Measurements from ENCODE around the gene RBM4B. TPM values are rescaled to one million over a fixed set of nuclear protein-coding genes. Genes with fewer than 3 reads are reported as not detected.

RBM4B gene
- total RNA-seq, 4 donors from 2014 or later = 4.5 to 11.7 (median 6.5) TPM

DNA sequence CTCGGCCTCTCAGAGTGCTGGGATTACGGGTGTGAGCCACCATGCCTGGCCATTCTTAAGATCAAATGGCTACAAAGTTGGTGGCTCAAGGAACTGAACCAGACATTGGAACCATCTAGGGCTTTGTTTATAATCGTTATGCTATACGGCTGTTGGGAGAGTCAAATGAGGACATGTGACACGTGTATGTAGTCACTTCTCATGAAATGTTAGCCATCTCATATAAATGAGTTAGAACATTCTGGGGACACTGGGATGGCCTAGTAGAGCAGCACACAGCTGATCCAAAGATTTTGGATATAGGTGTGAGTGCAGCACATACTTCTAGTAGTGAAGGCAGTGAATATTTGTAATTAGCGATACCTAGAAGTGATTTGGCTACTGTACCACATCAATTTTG, 45.8 kb downstream of the RBM4B start:
- in situ Hi-C loops (cut with MboI; ENCODE audit: low sequenced_read_pairs in 4 of 4) = no loop called here
- ATAC-seq (peak in 1 of 2 donors; percentile 51), DNase-seq (no peak)
- Histone ChIP-seq H3K9me3 (no peaks in the 10 kb centered on the region), H3K27me3 (no peaks in the 10 kb centered on the region), H3K4me3 (no peak overlapping the region), H3K36me3 (peaks cover 0 to 19% of the 10 kb centered on the region in 2 donors), H3K4me1 (peaks cover 4 to 9% of the 10 kb centered on the region in 2 donors), H3K27ac (peak overlapping the region in 3 of 4 donors; percentile 1 to 13 (median 8))
- no peak for TF ChIP-seq POLR2A (IDR thresholded peaks at IDR 0.05)
- TF ChIP-seq, protein P1, sequence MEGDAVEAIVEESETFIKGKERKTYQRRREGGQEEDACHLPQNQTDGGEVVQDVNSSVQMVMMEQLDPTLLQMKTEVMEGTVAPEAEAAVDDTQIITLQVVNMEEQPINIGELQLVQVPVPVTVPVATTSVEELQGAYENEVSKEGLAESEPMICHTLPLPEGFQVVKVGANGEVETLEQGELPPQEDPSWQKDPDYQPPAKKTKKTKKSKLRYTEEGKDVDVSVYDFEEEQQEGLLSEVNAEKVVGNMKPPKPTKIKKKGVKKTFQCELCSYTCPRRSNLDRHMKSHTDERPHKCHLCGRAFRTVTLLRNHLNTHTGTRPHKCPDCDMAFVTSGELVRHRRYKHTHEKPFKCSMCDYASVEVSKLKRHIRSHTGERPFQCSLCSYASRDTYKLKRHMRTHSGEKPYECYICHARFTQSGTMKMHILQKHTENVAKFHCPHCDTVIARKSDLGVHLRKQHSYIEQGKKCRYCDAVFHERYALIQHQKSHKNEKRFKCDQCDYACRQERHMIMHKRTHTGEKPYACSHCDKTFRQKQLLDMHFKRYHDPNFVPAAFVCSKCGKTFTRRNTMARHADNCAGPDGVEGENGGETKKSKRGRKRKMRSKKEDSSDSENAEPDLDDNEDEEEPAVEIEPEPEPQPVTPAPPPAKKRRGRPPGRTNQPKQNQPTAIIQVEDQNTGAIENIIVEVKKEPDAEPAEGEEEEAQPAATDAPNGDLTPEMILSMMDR (IDR thresholded peaks at IDR 0.05 in 4 of 5, conservative IDR thresholded peaks at IDR 0.05 in 1 of 5) = no peak
- intact Hi-C loops (cut with DNase I; ENCODE audit: low total_unique reads) = no loop called here

DNA sequence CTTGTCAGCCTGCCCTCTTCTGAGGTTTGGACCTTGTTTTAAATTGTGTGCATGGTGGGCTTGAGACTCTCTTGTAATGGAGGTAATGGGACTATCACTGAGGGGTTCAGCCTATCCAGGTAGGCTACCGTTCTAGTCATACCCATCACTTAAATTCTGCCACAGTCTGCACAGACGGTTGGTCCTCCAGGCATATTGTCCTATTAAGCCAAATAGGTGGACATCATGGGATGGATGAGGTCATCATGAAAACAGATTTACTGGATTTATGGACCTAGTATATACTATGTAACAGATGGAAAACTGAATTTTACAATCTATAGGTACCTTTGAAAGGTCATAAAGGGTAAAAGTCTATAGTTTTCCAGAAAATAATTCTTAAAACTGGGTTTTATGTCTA, 48.3 kb downstream of the RBM4B start:
- no peaks in the 10 kb centered on the region for H3K27me3 ChIP-seq
- intact Hi-C loops (cut with DNase I; ENCODE audit: low total_unique reads) = no loop called here
- peaks cover 4 to 8% of the 10 kb centered on the region in 2 donors for H3K4me1 ChIP-seq
- H3K4me3 ChIP-seq = no peak overlapping the region
- no peaks in the 10 kb centered on the region for H3K9me3 ChIP-seq
- no peak overlapping the region for H3K27ac ChIP-seq
- TF ChIP-seq, protein P1 (IDR thresholded peaks at IDR 0.05 in 4 of 5, conservative IDR thresholded peaks at IDR 0.05 in 1 of 5) = no peak
- no peak for DNase-seq
- no peak for ATAC-seq
- in situ Hi-C loops (cut with MboI; ENCODE audit: low sequenced_read_pairs in 4 of 4) = no loop called here
- H3K36me3 ChIP-seq = peaks cover 0 to 44% of the 10 kb centered on the region in 2 donors

DNA sequence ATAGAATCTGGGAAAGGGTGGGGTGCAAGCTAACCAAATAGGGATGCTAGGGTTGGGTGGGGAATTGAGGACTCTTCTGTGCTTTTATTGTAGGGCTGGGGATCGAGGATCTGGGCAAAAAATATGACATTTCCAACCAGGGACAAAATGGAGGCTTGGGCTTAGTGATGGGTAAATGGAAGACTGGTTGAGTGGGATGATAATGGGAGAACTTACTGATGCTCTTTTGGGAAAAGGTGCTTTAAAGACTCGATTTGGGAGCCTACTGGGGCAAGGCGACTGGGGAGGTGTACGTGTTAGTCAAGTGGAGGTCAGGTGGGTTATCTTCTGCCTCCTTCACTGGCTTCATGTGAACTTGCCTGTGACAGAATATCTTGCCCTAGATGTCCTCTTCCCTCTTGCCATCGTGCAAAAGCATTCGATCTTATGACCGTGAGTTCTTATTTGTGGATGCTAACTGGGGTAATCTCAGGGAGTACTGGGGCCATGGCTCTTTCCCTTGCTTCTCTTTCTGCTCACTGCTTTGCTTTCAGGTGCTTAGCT, 49.6 kb downstream of the RBM4B start:
- Histone ChIP-seq H3K36me3 (peaks cover 0 to 49% of the 10 kb centered on the region in 2 donors), H3K4me3 (no peak overlapping the region), H3K9me3 (no peaks in the 10 kb centered on the region), H3K27me3 (no peaks in the 10 kb centered on the region), H3K4me1 (peaks cover 7 to 21% of the 10 kb centered on the region in 2 donors), H3K27ac (no peak overlapping the region)
- intact Hi-C loops (cut with DNase I; ENCODE audit: low total_unique reads) (no loop called here), in situ Hi-C loops (cut with MboI; ENCODE audit: low sequenced_read_pairs in 4 of 4) (no loop called here)
- ATAC-seq (no peak), DNase-seq (no peak)
- no peak for TF ChIP-seq POLR2A (IDR thresholded peaks at IDR 0.05)
- TF ChIP-seq, protein P1 (IDR thresholded peaks at IDR 0.05 in 4 of 5, conservative IDR thresholded peaks at IDR 0.05 in 1 of 5) = no peak

DNA sequence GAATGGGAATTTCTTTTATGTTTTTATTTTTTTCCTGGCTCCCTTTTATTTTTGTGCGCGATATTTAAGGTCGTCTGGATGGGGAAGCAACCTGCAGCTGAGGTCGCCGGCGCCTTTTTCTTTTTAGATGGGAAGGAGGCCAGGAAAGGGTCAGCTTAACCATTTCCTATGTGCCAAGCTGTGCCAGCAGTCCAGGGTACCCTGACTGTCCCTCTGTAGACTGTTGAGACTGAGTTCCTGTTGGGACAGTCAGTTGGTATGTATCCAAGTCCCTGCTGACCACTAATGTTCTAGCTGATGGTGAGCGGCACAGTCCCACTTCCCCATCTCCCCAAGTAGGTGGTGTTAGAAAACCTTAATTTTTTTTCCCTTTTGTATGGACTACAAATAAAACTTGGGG, 50.8 kb downstream of the RBM4B start:
- no peak for DNase-seq
- Histone ChIP-seq H3K36me3 (peaks cover 0 to 49% of the 10 kb centered on the region in 2 donors), H3K4me3 (no peak overlapping the region), H3K9me3 (no peaks in the 10 kb centered on the region), H3K27ac (no peak overlapping the region), H3K4me1 (peaks cover 19 to 33% of the 10 kb centered on the region in 2 donors), H3K27me3 (no peaks in the 10 kb centered on the region)
- TF ChIP-seq, protein P1 (IDR thresholded peaks at IDR 0.05 in 4 of 5, conservative IDR thresholded peaks at IDR 0.05 in 1 of 5) = no peak
- TF ChIP-seq POLR2A (IDR thresholded peaks at IDR 0.05) = no peak
- intact Hi-C loops (cut with DNase I; ENCODE audit: low total_unique reads) (no loop called here), in situ Hi-C loops (cut with MboI; ENCODE audit: low sequenced_read_pairs in 4 of 4) (no loop called here)
- no peak for ATAC-seq

DNA sequence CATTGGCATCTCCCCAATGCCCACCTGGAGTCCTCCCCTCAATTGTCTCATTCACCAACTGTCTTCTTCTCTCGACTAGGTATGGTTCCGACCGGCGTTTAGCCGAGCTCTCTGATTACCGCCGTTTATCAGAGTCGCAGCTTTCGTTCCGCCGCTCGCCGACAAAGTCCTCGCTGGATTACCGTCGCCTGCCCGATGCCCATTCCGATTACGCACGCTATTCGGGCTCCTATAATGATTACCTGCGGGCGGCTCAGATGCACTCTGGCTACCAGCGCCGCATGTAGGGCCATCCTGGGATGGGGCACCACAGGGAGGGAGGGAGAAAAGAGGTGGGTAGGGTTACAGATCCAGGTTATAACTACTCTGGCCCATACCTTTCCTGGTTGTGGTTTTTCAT, 51.3 kb downstream of the RBM4B start:
- H3K4me1 ChIP-seq = peaks cover 21 to 34% of the 10 kb centered on the region in 2 donors
- ATAC-seq = no peak

More for the DNA sequence above, 51.3 kb downstream of the RBM4B start:
- intact Hi-C loops (cut with DNase I; ENCODE audit: low total_unique reads) = no loop called here
- no peaks in the 10 kb centered on the region for H3K9me3 ChIP-seq
- TF ChIP-seq POLR2A (IDR thresholded peaks at IDR 0.05) = no peak
- TF ChIP-seq, protein P1 (IDR thresholded peaks at IDR 0.05 in 4 of 5, conservative IDR thresholded peaks at IDR 0.05 in 1 of 5) = no peak
- no peak overlapping the region for H3K27ac ChIP-seq
- no peaks in the 10 kb centered on the region for H3K27me3 ChIP-seq
- peaks cover 0 to 49% of the 10 kb centered on the region in 2 donors for H3K36me3 ChIP-seq
- no peak overlapping the region for H3K4me3 ChIP-seq
- in situ Hi-C loops (cut with MboI; ENCODE audit: low sequenced_read_pairs in 4 of 4) = no loop called here
- no peak for DNase-seq
